CD8-positive, alpha-beta memory T cell (primary cell): Measurements from ENCODE around the gene SH3TC2. TPM values are rescaled to one million over a fixed set of nuclear protein-coding genes. Genes with fewer than 3 reads are reported as not detected.
A peak's percentile ranks its signal among the peaks of the same experiment; 100 is the strongest.

Source experiments
- CTCF ChIA-PET: fragments of 350-600 bp; sonication (Branson Sonifier 250); formaldehyde crosslinking; loops from one replicate; lab custom pipeline; 2021; ENCODE audit warnings: antibody characterized with exemption; lab: Charles Lee
- POLR2A ChIA-PET: fragments of 350-600 bp; sonication (Branson Sonifier 250); formaldehyde crosslinking; loops from one replicate; lab custom pipeline; 2021; ENCODE audit warnings: antibody characterized with exemption; lab: Charles Lee
- DNase-seq, 5 donors: peaks; one replicate each; pipeline versions ENCODE4 v3.0.0 to v3.0.0-alpha.2; 2020 to 2022; ENCODE audit warnings: mixed read lengths in 1 of 5
- H3K27ac ChIP-seq: one replicate; pipeline ENCODE4 v1.7.0; 2013; ENCODE audit warnings: low read depth, mild to moderate bottlenecking, low read length, moderate library complexity
- H3K27me3 ChIP-seq: 2 replicates; pipeline ENCODE4 v1.7.0; 2013; ENCODE audit warnings: low read length, mild to moderate bottlenecking; ENCODE audit not compliant: insufficient read depth, poor library complexity, severe bottlenecking
- H3K36me3 ChIP-seq: 2 replicates; pipeline ENCODE4 v1.7.0; 2013; ENCODE audit warnings: mild to moderate bottlenecking, low read length, moderate library complexity; ENCODE audit not compliant: insufficient read depth
- H3K4me1 ChIP-seq: 2 replicates; pipeline ENCODE4 v1.7.0; 2013; ENCODE audit warnings: mild to moderate bottlenecking, low read length, moderate library complexity; ENCODE audit not compliant: insufficient read depth
- H3K4me3 ChIP-seq: 2 replicates; pipeline ENCODE4 v1.7.0; 2013; ENCODE audit warnings: mild to moderate bottlenecking, low read length
- H3K9me3 ChIP-seq: 2 replicates; pipeline ENCODE4 v1.7.0; 2013; ENCODE audit warnings: mild to moderate bottlenecking, low read length
- H3K27ac Mint-ChIP-seq, 8 donors: one replicate each; pipeline ENCODE4 v1.8.0; 2020 to 2021; ENCODE audit warnings: mixed read lengths in 8 of 8, mild to moderate bottlenecking in 6 of 8, inconsistent platforms in 3 of 8, moderate library complexity in 3 of 8
- H3K27me3 Mint-ChIP-seq, 2 donors: one replicate each; pipeline ENCODE4 v1.8.0; 2020 to 2021; ENCODE audit warnings: mixed read lengths in 2 of 2, mild to moderate bottlenecking in 1 of 2, moderate library complexity in 1 of 2
- H3K36me3 Mint-ChIP-seq, 3 donors: one replicate each; pipeline ENCODE4 v1.8.0; 2020 to 2021; ENCODE audit warnings: mixed read lengths in 3 of 3, inconsistent platforms in 1 of 3, mild to moderate bottlenecking in 1 of 3
- H3K4me1 Mint-ChIP-seq, 3 donors: one replicate each; pipeline ENCODE4 v1.8.0; 2020 to 2021; ENCODE audit warnings: mixed read lengths in 3 of 3, inconsistent platforms in 1 of 3, mild to moderate bottlenecking in 1 of 3
- H3K4me3 Mint-ChIP-seq, 7 donors: one replicate each; pipeline ENCODE4 v1.8.0; 2020 to 2021; ENCODE audit warnings: mixed read lengths in 7 of 7, mild to moderate bottlenecking in 6 of 7, moderate library complexity in 4 of 7, inconsistent platforms in 2 of 7
- H3K9me3 Mint-ChIP-seq, 5 donors: one replicate each; pipeline ENCODE4 v1.8.0; 2020 to 2022; ENCODE audit warnings: mixed read lengths in 5 of 5, mild to moderate bottlenecking in 3 of 5, moderate library complexity in 2 of 5, inconsistent platforms in 1 of 5
- polyA plus RNA-seq: library from polyadenylated mRNA; unstranded; fragments of 300-500 nt; fragmentation: Illumina TruSeq; gene quantifications from one replicate; pipeline ENCODE4 v1.2.3, GENCODE V29; 2021
- total RNA-seq, 2 experiments: library from RNA; stranded (reverse); gene quantifications; one replicate each; pipeline ENCODE4 v1.2.3, GENCODE V29; 2021

Gene SH3TC2
- total and polyA plus RNA-seq, 3 experiments from 2014 or later, result not detected

DNA sequence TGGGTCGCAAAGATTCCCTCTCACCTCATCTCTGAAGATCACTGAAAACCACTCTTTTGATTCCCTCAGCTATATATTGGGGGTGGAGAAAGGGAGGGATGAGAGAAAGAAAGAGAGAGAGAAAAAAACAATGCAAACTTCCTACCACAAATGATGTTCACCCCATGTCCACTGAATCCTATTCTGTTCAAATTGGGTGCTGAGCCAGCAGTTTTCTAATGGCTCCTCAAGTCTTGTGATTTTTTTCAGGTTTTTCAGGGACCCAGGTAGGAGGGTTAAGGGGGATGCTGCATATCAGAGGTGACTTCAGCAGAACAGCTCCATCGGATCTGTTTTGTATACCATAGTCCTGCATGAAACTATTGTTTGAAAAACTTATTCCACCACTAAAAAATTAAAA lies 95.9 kb downstream of the SH3TC2 start:
- Histone ChIP-seq H3K4me3 (no peak overlapping the region), H3K36me3 (no peaks in the 10 kb centered on the region), H3K4me1 (no peaks in the 10 kb centered on the region), H3K27ac (no peak overlapping the region), H3K9me3 (no peaks in the 10 kb centered on the region), H3K27me3 (no peaks in the 10 kb centered on the region)
- DNase-seq, result no peak
- Mint-ChIP-seq H3K36me3 (no peaks in the 10 kb centered on the region), H3K4me3 (no peak overlapping the region), H3K27me3 (peaks cover 0 to 4% of the 10 kb centered on the region in 2 donors), H3K9me3 (no peaks in the 10 kb centered on the region), H3K4me1 (peaks cover 4 to 6% (median 5%) of the 10 kb centered on the region in 3 donors), H3K27ac (no peak overlapping the region)
- CTCF ChIA-PET, result interaction anchor here (0.6 to 1.6 kb wide), 3 partner anchors 9 to 16 kb away, joined by 3 to 4 read pairs (median 3); no protein-coding TSS in a partner anchor
- POLR2A ChIA-PET, result no interaction called here

DNA sequence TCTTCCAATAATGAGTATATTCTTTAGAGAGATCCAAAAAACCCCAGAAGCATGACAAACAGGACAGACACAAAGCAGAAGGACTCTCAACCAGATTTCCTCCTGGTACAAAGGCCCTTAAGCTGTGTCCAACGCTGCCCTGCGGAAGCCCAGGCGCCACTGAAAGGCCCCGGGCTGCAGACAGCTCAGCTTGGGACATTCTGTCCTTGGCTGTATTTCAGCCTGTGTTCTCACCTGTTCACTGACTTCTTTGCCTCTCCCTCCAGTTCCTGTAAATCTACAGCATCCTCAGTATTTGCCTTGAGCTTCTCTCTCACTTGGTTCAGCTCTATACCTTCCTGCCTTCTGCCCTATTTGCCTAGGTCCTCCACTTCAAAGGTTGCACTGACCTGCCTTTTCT lies 96.5 kb downstream of the SH3TC2 start:
- H3K36me3 Mint-ChIP-seq, result no peaks in the 10 kb centered on the region
- Histone ChIP-seq H3K27me3 (no peaks in the 10 kb centered on the region), H3K27ac (no peak overlapping the region), H3K4me1 (no peaks in the 10 kb centered on the region), H3K36me3 (no peaks in the 10 kb centered on the region), H3K4me3 (no peak overlapping the region), H3K9me3 (no peaks in the 10 kb centered on the region)
- POLR2A ChIA-PET, result no interaction called here
- H3K9me3 Mint-ChIP-seq, result no peaks in the 10 kb centered on the region
- H3K27me3 Mint-ChIP-seq, result peaks cover 0 to 2% of the 10 kb centered on the region in 2 donors
- no peak for DNase-seq
- CTCF ChIA-PET, result interaction anchor here (0.9 to 1.6 kb wide), 2 partner anchors 12 to 15 kb away, joined by 3 to 4 read pairs; no protein-coding TSS in a partner anchor
- H3K4me3 Mint-ChIP-seq, result no peak overlapping the region
- H3K27ac Mint-ChIP-seq, result peak overlapping the region in 1 of 8 donors; percentile 67
- peaks cover 4 to 6% (median 5%) of the 10 kb centered on the region in 3 donors for H3K4me1 Mint-ChIP-seq

DNA sequence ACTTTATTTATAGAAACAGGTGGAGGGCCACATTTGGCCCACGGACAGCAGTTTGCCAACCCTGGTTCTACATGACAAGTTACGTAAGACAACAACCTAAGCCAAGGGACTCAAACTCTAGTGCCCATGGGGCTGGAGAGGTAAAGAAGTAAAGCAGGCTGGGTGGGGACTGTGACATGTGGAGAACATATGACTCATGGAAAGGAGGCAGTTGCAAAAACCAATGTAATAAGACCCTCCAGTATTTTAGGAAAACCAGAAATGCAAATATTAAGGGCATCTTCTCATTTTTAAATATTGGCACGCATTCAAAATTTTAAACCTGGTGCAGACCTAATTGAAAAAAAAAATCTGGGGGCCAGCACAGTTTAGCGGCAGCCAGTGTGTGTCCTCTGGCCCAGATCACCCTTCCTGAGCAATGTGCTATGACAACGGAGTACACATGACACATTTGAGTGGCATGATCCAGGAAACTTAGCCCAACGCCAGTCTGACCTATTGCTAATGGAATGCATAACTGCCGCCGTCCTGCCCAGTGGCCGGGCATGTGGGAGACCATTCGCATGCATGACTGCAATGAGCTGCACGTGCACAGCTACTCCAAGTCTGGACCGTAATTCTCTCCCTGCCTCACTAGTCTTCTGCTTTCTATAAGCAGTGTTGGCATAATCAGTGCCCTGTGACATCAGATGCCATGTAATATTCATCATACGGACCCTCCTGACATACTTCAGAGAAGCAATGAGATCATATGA lies 97.2 kb downstream of the SH3TC2 start:
- Histone ChIP-seq H3K27ac (no peak overlapping the region), H3K36me3 (no peaks in the 10 kb centered on the region), H3K4me3 (no peak overlapping the region), H3K4me1 (no peaks in the 10 kb centered on the region), H3K27me3 (no peaks in the 10 kb centered on the region), H3K9me3 (no peaks in the 10 kb centered on the region)
- H3K36me3 Mint-ChIP-seq, result no peaks in the 10 kb centered on the region
- H3K27ac Mint-ChIP-seq, result no peak overlapping the region
- ChIA-PET CTCF (no interaction called here), POLR2A (no interaction called here)
- no peak overlapping the region for H3K4me3 Mint-ChIP-seq
- no peak for DNase-seq
- peaks cover 0 to 2% of the 10 kb centered on the region in 2 donors for H3K27me3 Mint-ChIP-seq
- H3K4me1 Mint-ChIP-seq, result peaks cover 4 to 6% (median 5%) of the 10 kb centered on the region in 3 donors
- no peaks in the 10 kb centered on the region for H3K9me3 Mint-ChIP-seq

DNA sequence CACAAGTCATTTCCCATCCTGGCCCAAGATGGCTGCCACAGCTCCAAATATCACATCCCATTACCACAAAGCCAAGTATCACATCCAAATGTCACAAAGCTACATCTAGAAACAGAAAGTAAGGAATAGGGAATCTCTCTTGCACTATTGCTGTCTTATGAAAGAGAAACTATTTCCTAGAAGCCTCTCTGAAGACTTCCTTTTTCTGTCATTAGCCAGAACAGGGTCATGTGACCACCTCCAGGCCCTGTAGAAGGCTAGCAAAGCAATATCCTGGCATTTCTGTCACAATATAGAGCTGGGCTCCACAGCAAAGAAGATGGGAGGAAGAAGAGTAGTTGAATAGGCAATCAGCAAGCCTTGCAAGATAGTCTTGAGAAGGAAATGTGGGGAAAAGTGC lies 99.2 kb downstream of the SH3TC2 start:
- H3K9me3 Mint-ChIP-seq, result no peaks in the 10 kb centered on the region
- no peak overlapping the region for H3K27ac ChIP-seq
- peaks cover 4 to 6% (median 5%) of the 10 kb centered on the region in 3 donors for H3K4me1 Mint-ChIP-seq
- H3K36me3 ChIP-seq, result no peaks in the 10 kb centered on the region
- no peaks in the 10 kb centered on the region for H3K27me3 ChIP-seq
- no peaks in the 10 kb centered on the region for H3K9me3 ChIP-seq
- H3K27me3 Mint-ChIP-seq, result peaks cover 0 to 2% of the 10 kb centered on the region in 2 donors
- no peak overlapping the region for H3K4me3 ChIP-seq
- DNase-seq, result no peak
- H3K27ac Mint-ChIP-seq, result peak overlapping the region in 1 of 8 donors; percentile 4
- no peaks in the 10 kb centered on the region for H3K4me1 ChIP-seq
- ChIA-PET CTCF (interaction anchor here (1.3 to 1.4 kb wide), 3 partner anchors 24 to 222 kb away, joined by 4 to 6 read pairs (median 4); no protein-coding TSS in a partner anchor), POLR2A (no interaction called here)
- no peak overlapping the region for H3K4me3 Mint-ChIP-seq
- no peaks in the 10 kb centered on the region for H3K36me3 Mint-ChIP-seq

DNA sequence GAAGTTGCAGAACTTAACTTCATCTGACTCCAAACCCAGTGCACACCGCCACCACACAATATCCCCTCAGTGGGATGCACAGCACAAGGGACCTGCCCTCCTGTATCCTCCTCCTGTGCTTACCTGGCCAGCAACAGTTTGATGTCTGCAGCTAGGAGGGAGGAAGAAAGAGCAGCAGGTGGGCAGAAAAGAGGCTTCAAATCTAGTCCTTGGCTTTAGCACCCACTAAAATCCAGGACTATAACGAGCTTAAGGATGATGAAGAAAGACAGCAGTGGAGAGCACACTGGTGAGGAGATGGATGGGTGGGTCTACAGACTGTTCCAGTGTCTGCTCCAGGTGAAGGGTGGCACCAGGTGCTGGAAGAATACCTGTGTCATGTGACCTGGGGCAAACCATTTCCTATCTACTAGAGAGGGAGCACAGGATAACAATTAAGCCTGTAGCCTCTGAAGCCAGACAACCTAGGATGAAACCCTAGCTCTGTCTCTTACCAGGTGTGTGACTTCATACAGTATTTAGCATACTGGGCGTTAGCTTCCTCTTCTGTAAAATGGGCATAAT lies 100.0 kb downstream of the SH3TC2 start:
- Mint-ChIP-seq H3K4me3 (no peak overlapping the region), H3K36me3 (no peaks in the 10 kb centered on the region), H3K9me3 (no peaks in the 10 kb centered on the region), H3K27ac (no peak overlapping the region), H3K27me3 (no peaks in the 10 kb centered on the region), H3K4me1 (peaks cover 5 to 7% (median 5%) of the 10 kb centered on the region in 3 donors)
- Histone ChIP-seq H3K27me3 (no peaks in the 10 kb centered on the region), H3K9me3 (no peaks in the 10 kb centered on the region), H3K36me3 (no peaks in the 10 kb centered on the region), H3K27ac (no peak overlapping the region), H3K4me3 (no peak overlapping the region), H3K4me1 (no peaks in the 10 kb centered on the region)
- CTCF ChIA-PET, result interaction anchor here (0.8 to 1.6 kb wide), 5 partner anchors 25 to 222 kb away, joined by 3 to 6 read pairs (median 4); no protein-coding TSS in a partner anchor
- DNase-seq, result no peak
- POLR2A ChIA-PET, result no interaction called here

DNA sequence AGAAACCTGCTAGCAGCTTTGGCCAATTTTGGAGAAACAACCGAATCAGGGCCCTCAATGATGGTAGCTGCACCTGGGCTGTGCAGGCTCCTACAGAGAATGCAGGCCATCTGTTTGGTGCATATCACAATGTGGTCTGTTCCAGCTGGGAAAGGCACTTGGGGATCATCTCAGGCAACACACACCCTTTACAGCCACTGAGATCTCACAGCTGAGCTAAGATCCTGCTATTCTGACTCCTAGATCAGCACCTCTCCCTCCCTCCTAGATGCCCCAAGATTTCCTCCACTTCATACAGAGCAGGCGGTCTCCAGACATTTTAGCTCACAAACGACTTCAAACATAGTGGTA lies 100.7 kb downstream of the SH3TC2 start:
- Mint-ChIP-seq H3K9me3 (no peaks in the 10 kb centered on the region), H3K27ac (no peak overlapping the region), H3K27me3 (no peaks in the 10 kb centered on the region), H3K36me3 (no peaks in the 10 kb centered on the region), H3K4me3 (no peak overlapping the region), H3K4me1 (peaks cover 9 to 13% (median 11%) of the 10 kb centered on the region in 3 donors)
- no peak overlapping the region for H3K4me3 ChIP-seq
- CTCF ChIA-PET, result interaction anchor here (0.8 to 1.6 kb wide), 6 partner anchors 26 to 221 kb away, joined by 3 to 6 read pairs (median 4); no protein-coding TSS in a partner anchor
- POLR2A ChIA-PET, result no interaction called here
- no peak overlapping the region for H3K27ac ChIP-seq
- no peaks in the 10 kb centered on the region for H3K36me3 ChIP-seq
- no peaks in the 10 kb centered on the region for H3K4me1 ChIP-seq
- no peaks in the 10 kb centered on the region for H3K27me3 ChIP-seq
- H3K9me3 ChIP-seq, result no peaks in the 10 kb centered on the region
- no peak for DNase-seq

DNA sequence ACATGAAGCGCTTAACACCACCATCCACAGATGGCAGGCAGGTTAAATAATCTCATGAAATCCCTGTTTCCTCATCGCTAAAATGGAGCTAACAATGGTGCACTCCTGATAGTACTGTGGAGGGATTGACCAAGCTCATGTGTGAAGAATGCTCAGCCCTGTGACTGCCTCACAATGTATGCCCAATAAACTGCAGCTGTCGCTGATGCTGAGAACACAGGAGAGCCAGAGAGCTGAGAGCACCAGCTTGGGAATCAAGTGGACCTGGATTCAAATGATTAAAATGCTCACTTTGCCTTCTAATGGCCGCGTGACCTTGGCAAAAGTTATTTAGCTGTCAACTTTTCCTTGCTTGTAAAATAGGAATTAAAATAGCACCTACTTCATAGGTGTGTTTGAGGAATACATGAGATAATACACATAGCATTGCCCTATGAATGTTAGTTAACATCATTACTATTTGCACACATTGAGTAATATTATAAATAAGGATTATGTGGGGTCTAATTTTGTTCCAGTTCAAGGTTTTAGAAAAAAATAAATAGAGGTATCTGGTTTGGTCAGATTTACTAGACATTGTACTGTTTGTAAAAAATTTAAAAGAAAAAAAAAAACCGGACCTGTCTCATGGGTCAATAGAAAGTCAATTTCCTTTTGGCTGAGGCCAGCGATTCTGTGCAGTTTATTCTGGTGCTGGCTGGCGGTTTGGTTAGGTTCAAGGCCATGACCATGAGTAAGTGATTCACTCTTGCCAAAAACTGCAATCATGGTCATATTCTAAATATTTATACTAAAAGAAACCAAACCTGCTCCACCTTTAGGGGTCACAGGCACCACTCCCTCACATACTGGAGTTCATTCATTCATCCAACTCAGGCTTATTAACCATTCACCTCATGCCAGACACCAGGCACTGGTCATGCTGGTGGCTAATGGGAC lies 101.3 kb downstream of the SH3TC2 start:
- H3K4me3 ChIP-seq, result no peak overlapping the region
- H3K36me3 Mint-ChIP-seq, result no peaks in the 10 kb centered on the region
- no peak overlapping the region for H3K4me3 Mint-ChIP-seq
- peaks cover 9 to 15% (median 13%) of the 10 kb centered on the region in 3 donors for H3K4me1 Mint-ChIP-seq
- POLR2A ChIA-PET, result no interaction called here
- H3K9me3 Mint-ChIP-seq, result no peaks in the 10 kb centered on the region
- no peaks in the 10 kb centered on the region for H3K4me1 ChIP-seq
- no peaks in the 10 kb centered on the region for H3K27me3 ChIP-seq
- peak overlapping the region in 1 of 8 donors; percentile 23 for H3K27ac Mint-ChIP-seq
- CTCF ChIA-PET, result interaction anchor here (1.1 to 5.8 kb wide), 3 partner anchors 108 to 227 kb away, joined by 3 to 71 read pairs (median 6); no protein-coding TSS in a partner anchor
- no peaks in the 10 kb centered on the region for H3K9me3 ChIP-seq
- no peaks in the 10 kb centered on the region for H3K27me3 Mint-ChIP-seq
- no peak for DNase-seq
- H3K36me3 ChIP-seq, result no peaks in the 10 kb centered on the region
- H3K27ac ChIP-seq, result no peak overlapping the region
